HL-60/S4 (cell line): ENCODE data around the gene RBP5.

Experiments used
- in situ Hi-C: fragments of 300-500 bp; cut with MboI; formaldehyde crosslinking; loops from 2 replicates; pipeline ENCODE4 v1.14.3; 2022; ENCODE audit warnings: low sequenced_read_pairs

Gene RBP5

GRCh38 chr12:7083125-7083524 lies 45.6 kb downstream of the RBP5 start:
- in situ Hi-C loops = no loop called here

- in situ Hi-C loops = no loop called here
Measured at GRCh38 chr12:7081037-7081436, 47.7 kb downstream of the RBP5 start.

- in situ Hi-C loops = no loop called here
Measured at GRCh38 chr12:7079826-7080125, 48.9 kb downstream of the RBP5 start.

- in situ Hi-C loops = no loop called here
Measured at GRCh38 chr12:7078163-7078562, 50.5 kb downstream of the RBP5 start.

GRCh38 chr12:7076493-7076892 lies 52.2 kb downstream of the RBP5 start:
- in situ Hi-C loops = no loop called here

GRCh38 chr12:7075939-7076338 lies 52.8 kb downstream of the RBP5 start:
- in situ Hi-C loops = no loop called here

GRCh38 chr12:7075518-7075917 lies 53.2 kb downstream of the RBP5 start:
- in situ Hi-C loops = no loop called here

GRCh38 chr12:7073946-7074345 lies 54.7 kb downstream of the RBP5 start:
- in situ Hi-C loops = no loop called here
